ENCODE data around the gene UBE2F.

GRCh38 chr2:238027591-238028415, 61.0 kb downstream of the UBE2F start:
- TF ChIP-seq CTCF (IDR thresholded peaks at IDR 0.05) (no peak), POLR2A (IDR thresholded peaks at IDR 0.05) (no peak)
